Adrenal gland (tissue), 5 donors: ENCODE data around the gene TSKU.

Experiments
- CTCF ChIP-seq, 6 experiments: fragments of 450-650 bp in 4 of 6; fragments of 200-600 bp in 2 of 6; sonication (generic) in 1 of 6; IDR thresholded peaks; 1 replicate in 5 of 6; 2 replicates in 1 of 6; pipeline versions ENCODE4 v1.5.1 to v1.8.0; 2016 to 2021; ENCODE audit warnings: antibody characterized with exemption in 6 of 6, mild to moderate bottlenecking in 2 of 6, moderate library complexity in 1 of 6
- POLR2A ChIP-seq, 2 donors: fragments of 450-650 bp; IDR thresholded peaks; one replicate each; pipeline ENCODE4 v1.6.1; 2017; ENCODE audit warnings: antibody characterized with exemption in 2 of 2, mild to moderate bottlenecking in 2 of 2, moderate library complexity in 1 of 2
- donor health status: DM: no; HTN: no; CAD: no.

GRCh38 chr11:76798671-76799065 lies 15.5 kb downstream of the TSKU start:
- TF ChIP-seq CTCF (IDR thresholded peaks at IDR 0.05) (no peak), POLR2A (IDR thresholded peaks at IDR 0.05) (no peak)
